GM12872 (cell line): ENCODE measurements around the gene PPFIBP1.

Experiments used
- CTCF ChIP-seq: IDR thresholded peaks from 3 replicates; pipeline ENCODE4 v1.5.1; 2011; ENCODE audit warnings: low read depth, mild to moderate bottlenecking, low read length, moderate library complexity; ENCODE audit not compliant: insufficient read depth

Gene PPFIBP1

GRCh38 chr12:27523642-27524493, at the start of gene PPFIBP1:
TSS of gene PPFIBP1 (plus strand) at chr12:27524206. CDS start at chr12:27633397, 109,191 bp downstream.
- TF ChIP-seq CTCF: peak; percentile 49

GRCh38 chr12:27474344-27474743, 49.7 kb upstream of the PPFIBP1 start:
- no peak for TF ChIP-seq CTCF

- TF ChIP-seq CTCF: no peak
Observed at GRCh38 chr12:27477049-27477448, 47.0 kb upstream of the PPFIBP1 start.

- no peak for TF ChIP-seq CTCF
Observed at GRCh38 chr12:27478949-27479348, 45.1 kb upstream of the PPFIBP1 start.

GRCh38 chr12:27480016-27480415, 44.0 kb upstream of the PPFIBP1 start:
- no peak for TF ChIP-seq CTCF

- TF ChIP-seq CTCF: no peak
Observed at GRCh38 chr12:27486961-27487360, 37.0 kb upstream of the PPFIBP1 start.

- no peak for TF ChIP-seq CTCF
Observed at GRCh38 chr12:27488479-27488878, 35.5 kb upstream of the PPFIBP1 start.
